HG03469 (cell line): ENCODE data around the gene NKPD1.

Source experiments
- ATAC-seq: cut with Tn5 transposase; IDR thresholded peaks from one replicate; pipeline ENCODE4 v1.9.1; 2021; ENCODE audit warnings: mild to moderate bottlenecking, moderate library complexity, moderate number of reproducible peaks; ENCODE audit not compliant: unreplicated experiment

Gene NKPD1

DNA sequence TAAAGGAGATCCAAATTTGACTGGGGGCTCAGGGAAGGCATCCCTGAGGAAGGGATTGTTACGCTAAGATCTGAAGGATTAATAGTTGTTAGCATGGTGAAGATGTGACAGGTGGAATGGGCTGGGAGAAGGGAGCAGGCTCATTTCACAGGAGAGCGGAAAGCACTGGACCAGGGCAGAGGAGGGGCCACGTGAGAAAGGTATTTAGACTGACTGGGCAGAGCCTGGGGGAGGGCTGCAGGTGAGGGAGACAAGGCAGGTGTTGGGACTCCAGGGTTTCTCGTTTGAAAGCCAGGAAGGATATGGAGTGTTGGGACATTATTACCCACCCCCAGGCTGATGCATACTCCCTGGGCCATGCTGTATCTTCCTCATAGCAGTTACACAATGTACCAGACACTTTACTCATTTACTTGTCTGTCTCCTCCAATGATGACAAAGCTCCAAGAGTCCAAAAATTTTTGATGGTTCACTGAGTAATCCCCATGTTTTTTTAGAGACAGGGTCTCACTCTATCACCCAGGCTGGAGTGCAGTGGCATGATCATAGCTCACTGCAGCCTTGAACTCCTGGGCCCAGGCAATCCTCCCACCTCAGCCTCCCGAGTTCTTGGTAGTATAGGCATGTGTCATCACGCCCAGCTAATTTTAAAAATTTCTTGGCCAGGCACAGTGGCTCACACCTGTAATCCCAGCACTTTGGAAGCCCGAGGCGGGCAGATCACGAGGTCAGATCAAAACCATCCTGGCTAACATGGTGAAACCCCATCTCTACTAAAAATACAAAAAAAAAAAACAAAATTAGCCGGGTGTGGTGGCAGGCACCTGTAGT, 14.9 kb upstream of the NKPD1 start:
- no peak for ATAC-seq

DNA sequence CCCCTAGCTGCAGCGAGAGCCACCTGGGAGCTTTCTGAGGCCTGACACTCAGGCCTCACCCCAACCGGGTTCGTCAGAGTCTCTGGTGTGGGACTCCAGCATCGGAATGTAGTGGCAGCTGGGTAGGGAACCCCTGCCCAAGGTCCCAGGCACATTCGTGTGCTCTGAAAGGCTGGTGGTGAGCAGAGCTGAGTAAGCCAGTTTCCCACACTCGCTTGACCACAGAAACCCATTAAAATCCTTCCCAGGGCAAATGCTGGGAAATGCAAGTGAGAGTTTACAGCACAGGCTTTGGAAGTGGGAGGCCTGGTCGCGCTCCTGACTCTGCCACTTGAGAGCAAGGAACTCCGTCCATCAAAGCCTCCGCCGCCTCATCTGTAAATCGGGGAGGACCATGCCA, 13.0 kb upstream of the NKPD1 start:
- no peak for ATAC-seq

DNA sequence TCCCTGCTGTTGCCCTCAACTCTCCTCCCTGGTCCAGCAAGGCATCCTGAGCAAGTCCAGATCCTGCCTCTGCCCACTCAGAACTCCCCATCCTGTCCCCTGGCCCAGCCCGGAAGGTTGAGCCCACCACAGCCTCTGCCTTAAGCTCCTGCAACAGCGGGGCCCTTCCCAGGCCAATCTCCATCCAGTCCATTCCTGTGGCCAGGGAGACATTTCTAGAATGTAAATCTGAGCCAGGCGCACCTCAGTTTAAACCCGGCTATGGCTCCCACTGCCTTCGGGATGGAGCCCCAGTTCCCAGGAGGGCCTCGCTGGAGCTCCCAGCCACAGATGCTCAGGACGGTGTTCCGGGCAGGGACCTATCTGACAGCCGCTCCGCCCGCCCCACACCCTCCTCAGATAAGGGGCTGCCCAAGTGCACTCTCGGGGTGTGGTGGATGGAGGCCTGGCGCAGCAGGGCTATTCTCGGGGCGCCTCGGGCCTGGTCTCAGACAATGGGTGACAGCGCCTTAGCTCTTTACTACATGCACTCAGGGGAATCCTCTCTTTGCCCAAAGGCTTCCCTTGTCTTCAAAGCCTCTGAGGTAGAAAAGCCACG, 11.9 kb upstream of the NKPD1 start:
- ATAC-seq: no peak

DNA sequence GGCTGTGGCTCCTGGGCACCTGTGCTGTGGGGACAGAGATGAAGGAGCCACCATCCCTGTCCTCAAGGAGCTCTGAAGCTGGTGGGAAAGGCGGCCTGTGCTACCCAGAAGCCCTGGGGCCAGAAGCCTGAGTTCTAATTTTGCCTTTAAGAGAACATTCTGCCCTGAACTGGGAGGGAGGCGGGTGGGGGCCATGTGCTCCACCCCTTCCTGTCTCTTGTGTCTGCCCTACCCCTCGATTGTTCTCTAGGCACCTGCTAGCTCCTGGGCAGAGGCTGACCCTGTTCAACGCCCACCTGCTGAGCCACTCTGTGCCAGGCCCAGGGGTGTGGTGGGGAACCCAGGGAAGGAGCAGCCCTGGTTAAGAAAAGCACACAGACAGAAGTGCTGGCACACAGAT, 11.4 kb upstream of the NKPD1 start:
- ATAC-seq: no peak

DNA sequence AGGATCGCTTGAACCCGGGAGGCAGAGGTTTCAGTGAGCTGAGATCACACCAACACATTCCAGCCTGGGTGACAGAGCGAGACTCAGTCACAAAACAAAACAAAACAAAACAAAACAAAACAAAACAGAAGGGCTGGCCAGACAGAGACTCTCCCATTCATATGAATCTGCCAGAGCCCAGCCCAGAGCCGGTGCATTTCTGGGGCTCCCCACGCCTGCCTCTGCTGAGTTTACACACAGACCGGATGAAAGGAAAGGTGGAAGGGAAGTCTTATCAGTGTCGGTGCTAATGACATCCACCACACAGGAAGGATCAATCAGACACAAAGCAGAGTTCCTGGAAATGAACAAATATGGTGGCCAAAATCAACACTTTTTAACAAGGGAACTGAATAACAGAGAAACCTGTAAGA, 10.4 kb upstream of the NKPD1 start:
- ATAC-seq: no peak

DNA sequence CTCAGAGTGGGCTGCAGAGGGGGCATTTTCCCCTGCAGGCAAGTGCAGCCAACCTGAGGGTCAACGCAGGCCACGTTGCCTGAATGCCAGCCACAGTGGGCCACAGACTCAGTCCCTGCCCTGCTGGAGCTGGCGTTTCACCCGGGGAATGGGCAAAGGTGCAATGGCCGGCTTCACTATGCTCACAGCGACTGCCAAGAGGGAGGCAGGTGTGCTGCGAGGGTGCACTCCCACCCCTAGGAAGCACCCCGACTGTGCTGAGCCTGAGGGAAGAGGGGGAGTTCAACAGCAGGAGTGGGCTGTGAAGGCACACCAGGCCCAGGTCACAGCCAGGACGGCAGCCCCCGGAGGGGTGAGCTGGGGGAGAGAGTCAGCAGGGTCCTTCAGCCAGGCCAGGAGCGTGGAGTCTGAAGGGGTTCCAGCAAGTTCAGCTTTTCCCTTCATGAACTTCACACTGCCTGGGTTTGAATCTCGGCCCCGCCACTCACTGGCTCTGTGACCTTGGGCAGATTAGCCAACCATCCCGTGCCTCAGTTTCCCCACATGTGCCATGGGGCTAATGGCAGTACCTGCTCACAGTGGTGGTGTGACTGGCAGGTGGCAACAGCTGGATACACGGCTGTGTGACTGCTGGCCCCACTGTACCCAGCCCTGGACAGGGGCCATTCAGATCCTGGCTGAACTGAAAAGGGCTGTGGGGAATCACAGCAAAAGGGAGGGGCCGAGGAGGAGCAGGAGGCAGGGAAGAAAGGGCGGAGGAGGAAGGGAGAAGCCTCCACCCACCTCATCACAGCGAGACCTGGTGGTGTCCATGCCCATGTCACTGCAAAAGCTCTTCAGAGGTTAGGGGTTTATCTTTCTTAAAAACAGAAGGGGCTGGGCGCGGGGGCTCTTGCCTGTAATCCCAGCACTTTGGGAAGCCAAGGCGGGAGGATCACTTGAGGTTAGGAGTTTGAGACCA, 9.6 kb upstream of the NKPD1 start:
- no peak for ATAC-seq

DNA sequence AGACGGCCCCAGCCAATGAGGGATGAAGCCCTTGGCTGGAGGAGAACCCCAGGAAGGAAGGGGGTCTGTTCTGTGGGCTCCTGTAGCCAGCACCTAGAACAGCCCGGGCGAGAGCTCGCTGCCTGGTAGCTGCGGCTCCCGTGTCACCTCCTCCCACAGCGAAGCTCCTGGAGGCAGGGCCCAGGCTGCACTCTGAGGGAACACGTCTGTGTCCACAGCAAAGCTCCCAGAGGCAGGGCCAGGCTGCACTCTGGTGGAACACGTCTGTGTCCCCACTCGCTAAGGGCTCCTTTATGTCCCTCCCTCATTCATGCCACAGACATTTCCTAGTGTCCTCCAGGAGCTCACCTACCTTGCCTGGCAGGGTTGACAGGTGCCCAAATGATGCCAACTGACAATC, 8.8 kb upstream of the NKPD1 start:
- no peak for ATAC-seq

DNA sequence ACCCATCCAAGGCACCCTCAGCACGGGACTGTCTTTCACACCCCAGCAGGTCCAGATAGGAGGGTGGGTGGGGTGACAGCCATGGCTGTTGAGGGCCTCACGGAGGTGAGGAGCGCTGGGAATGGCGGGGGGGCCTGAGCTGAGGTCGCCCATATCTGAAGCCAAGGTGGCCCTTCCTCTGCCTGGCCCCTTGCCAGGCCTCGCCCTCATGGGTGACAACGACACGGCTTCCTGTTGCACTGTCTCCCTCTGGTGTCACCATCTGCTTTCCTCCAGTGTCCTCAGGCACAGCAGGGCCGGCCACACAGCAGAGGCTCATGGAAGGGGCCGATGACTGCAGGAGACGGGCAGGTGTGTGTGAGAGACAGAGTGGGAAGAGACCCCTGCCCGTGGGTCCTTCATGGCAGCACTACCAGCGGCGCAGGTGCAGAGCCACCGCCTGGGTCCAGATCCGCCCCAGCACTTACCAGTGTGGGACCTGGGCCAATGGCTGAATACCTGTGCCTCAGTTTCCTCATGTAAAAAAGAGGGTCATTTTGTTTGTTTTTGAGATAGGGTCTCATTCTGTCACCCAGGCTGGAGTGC, 8.1 kb upstream of the NKPD1 start:
- ATAC-seq: no peak

DNA sequence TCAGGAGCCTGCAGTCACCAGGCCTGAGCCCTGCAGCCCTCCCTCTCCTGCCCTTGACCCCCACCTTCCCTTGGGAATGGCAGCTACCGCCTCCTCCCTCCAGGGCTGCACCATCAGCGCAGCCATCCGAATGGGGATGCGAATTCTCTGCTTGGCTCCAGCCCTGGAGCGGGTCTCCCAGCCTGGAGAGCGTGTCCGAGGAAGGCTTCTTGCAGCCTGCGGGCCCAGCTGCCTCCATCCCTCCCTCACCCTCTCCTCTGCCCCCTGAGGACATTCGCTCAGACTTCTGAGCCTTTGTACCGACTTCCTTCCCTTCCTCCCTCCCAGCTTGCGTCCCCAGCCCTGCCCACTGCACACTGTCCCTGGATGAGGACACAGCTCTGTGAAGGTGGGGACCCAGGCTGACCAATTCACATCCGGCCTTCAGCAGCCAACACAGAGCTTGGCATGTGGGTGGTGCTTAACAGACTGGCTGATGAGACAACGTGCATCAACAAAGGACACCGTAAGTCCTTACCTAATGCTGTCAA, 6.0 kb upstream of the NKPD1 start:
- no peak for ATAC-seq

DNA sequence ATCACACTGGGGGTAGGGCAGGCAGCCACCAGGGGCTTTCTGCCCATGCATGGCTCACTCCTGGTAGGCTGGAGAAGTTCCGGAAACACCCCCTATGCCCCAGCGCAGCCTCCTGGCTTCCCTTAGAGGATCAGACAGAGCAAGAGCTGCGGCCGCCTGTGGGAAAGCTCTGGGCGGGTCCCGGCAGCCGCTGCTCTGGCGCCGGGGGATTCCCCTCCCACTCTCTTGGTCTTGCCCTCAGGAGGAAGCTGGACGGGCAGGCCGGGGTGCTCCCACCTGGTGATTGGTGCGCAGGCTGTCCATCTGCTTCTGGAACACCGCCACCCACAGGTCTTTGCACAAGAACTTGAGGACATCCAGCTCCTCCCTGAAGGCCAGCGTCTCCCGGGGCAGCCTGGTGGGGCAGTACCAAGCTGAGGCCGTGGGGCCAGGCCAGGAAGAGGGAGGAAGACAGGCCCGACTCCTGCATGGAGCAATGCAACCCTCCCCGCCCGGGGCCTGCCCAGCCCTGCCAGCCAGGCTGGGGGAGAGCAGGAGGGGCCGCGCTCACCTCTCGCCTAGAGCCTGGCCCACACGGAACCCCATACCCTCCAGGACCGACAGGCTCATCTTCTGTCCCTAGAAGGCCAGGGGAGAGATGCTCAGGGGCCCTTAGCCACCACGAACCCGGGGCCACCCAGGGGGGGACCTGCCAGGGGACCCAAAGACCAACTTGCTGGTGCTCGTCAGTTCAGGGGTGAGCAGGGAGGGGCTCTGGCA, 4.0 kb upstream of the NKPD1 start:
- no peak for ATAC-seq

DNA sequence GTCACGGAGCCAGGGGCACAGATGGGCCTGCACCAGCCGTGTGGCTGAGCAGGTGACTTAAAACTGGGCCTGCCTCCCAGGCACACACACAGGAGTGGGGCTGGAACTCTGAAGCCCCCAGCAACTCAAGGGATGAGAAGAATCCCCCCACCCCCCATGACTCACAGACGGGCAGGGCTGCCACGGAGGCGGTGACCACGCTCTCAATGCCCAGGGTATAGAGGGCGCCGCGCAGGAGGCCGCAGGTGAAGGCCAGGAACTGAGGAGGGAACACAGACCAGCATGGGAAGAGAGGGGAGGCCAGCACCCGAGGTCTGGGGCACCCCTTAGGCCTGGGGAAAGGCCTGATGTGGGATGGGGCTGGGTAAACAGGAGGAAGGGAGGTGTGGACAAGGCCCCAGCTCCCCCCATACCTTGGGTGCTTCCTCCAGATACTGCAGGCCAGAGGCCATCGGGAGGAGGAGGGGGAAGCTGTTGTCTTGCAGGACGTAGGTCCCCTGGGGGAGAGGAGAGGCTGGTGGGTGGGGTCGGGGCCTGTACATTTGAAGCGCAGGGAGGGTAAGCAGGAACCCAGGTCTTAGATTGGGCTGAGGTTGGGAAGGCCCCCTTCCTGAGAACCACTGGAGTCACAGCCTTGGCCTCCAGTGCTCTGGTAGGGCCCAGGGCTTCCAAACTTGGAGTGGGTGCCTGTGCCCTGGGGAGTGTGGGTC, 3.1 kb upstream of the NKPD1 start:
- ATAC-seq: no peak

DNA sequence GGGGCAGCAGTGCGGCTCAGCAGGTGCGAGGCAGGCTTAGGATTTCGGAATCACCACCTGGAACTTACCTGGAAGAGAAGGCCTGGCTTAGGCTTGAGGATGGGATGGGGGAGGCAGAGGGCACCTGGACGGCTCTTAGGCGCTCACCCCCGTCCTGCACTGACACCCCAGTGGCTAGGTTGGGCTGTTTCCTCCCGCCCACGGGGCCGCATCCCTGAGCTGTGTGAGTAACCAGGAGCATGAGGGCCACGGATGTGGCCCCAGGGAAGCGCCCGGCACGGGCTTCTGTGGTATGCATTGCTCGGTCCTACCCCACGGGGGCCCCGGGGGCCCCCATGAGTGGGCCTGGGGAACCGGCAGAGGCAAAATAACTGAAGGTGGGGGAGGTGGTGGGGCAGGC, 2.4 kb upstream of the NKPD1 start:
- no peak for ATAC-seq

DNA sequence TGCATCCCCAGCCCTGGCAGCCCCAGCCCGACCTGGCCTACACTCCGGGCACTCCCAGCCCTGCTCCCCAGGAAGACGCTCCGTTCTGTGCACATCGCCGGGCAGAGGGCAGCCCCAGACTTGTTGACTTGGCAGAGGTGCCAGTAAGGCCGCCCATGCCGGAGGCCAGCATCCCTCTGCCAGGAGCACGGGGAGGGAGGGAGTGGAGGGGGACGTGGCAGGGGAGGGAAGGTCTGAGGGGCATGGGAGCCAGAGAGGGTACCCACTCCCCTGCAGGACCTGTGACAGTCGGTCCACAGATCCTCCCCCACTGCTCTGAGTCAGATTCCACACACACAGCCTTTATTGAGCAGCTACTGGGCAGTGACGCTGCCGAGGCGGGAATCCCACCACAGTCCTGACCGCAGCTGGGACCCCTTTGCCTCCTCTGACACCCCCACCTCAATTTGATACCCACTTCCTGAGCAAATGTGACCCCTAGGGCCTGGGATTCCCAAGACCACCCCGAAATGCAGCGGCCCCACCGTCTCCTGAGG, 1.9 kb upstream of the NKPD1 start:
- no peak for ATAC-seq

DNA sequence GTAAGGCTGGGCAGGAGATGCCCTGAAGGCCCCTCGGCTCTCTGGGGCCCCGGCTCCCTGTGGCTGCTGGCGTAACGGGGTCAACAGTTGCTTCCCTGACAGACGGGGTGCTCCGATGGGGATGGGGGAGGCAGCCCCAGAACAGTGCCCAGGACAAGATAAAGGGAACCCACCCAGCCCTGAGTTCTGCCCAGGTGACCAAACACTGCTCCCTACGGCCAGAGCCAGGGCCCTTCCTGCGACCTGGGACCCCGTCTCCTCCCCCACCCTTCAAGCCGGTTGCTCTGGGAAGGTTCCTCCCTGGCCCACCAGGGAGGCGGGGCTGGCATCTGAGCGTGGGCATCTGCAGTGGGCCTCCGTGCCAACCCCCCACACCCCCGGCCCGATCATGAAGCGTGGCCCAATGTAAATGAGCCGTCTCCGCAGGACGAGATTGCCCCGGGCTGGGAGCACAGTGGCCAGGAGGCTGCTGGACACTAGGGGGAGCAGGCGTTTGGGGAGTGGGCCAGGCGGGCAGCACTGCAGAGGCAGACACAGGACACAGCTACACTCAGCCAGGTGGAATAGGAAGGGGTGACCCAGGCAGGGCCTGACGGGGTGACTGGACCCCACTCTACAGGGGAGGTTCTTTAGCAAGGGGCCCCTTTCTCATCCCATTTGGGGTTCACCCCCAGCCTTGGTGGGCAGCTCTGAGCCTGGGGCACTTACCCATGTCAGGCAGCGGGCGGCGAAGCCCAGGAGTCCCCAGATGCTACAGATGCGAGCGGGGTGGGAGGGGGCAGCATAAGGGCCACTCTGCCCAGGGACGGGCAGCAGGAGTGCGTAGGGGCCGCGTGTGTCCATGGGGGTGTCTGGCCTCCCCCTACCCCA, 1.2 kb upstream of the NKPD1 start:
- no peak for ATAC-seq

DNA sequence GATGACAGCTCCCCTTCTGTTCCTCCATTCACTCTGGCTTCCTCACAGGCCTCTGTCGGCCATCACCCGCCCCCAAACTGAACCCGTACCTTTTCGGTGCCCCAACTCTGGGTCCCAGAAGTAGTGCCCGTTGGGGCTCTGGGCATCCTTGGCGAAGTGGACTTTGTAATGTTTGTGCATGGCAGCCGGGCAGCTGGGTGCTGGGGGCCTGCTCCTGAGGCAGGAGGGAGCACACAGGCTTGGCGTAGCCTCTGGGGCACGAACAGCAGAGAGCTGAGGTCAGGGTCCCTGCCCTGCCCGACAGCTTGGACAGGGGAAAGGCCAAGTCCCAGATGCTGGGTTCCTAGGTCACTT, 834 bp downstream of the NKPD1 start:
- no peak for ATAC-seq

DNA sequence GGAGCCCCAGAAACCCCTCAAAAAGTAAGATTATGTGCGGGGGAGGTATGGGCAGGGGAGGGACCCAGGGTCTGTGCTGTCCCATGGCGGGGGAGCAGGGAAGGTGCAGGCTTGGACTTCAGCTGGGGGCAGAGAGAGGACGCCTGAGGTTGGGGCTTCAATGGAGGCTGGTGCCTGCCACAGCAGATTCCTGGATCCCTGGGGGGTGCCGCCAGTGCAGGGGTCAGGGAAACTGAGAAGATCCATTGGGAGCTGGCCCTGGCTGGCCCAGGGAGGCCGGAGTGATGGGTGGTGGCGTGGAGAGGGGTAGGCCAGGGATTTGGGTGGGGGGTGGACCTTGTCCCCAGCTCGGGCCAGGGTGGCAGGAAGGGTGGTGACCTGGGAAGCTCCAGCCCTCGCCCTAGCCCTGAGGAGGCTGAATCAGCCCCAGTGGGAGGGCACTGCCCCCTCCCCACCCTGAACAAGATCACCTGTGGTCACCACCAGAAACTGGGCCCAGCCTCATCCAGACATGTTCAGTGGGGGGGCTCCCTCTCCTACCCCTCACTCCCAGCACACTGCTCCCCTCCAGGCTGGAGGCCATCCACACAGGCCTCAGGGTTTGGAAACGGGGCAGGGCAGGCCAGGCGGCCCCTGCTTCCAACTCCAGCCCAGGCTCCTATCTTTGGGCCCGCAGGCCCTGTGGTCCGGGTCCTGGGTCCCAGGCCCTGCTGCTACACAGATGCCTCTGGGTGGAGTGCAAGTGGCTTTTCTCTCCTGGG, 1.4 kb downstream of the NKPD1 start:
- ATAC-seq: no peak

DNA sequence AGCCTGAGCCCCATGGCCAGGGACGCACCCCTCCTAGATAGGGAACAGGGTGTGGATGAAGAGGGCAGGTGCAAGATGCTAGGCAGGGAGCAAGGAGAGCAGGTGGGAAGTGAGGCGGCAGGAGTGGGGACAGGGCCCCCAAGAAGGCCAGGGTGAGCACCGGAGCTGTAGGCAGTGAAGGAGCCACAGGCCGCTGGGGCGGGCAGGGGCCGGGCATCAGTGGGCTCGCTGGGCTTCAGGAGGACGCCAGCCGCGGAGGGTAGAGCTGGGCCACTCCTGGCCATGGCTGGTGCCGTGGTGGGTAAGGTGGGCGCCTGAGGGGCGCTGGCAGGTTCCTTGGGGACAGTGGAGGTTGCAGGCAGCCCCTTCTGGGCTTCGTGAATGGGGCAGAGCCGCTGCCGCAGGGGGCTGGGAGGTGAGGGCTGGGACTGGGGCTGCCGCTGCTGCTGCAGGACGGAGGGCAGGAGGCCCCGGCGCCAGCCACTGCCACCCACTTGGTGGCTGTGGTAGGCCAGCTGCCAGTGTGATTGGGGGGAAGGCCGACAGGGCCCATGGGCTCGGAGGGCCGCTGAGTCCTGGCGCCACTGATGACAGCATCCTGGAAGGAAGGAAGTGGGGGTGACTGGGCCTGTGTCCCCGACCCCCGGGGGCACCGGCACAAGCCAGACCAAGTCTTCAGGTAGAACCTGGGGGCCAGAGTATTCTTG, 2.1 kb downstream of the NKPD1 start:
- no peak for ATAC-seq
